GM12878 (cell line): Measurements from ENCODE around the gene MSANTD3. TPM values are rescaled to one million over a fixed set of nuclear protein-coding genes. Genes with fewer than 3 reads are reported as not detected.

Experiments
- ATAC-seq: fragments of 200-7000 bp; cut with Tn5 transposase; 3 replicates; pipeline ENCODE4 v1.9.1; 2020; ENCODE audit warnings: mild to moderate bottlenecking, moderate library complexity
- BruUV-seq: library from RNA; stranded (reverse); fragments of 400-500 nt; replicated peaks from 2 replicates; lab custom pipeline; 2021; lab: Mats Ljungman, UMichigan
- CTCF ChIA-PET: fragments of 300-600 bp; sonication (Branson Sonifier 250); formaldehyde crosslinking; extraction: SDS; loops from one replicate; lab custom pipeline; 2021; ENCODE audit warnings: inconsistent platforms; lab: Yijun Ruan, JAX
- POLR2A ChIA-PET: fragments of 350-600 bp; formaldehyde crosslinking; extraction: SDS; loops from one replicate; lab custom pipeline; 2021; ENCODE audit warnings: inconsistent platforms; lab: Charles Lee
- RAD21 ChIA-PET: fragments of 300-600 bp; sonication (Branson Sonifier 250); formaldehyde crosslinking; loops from one replicate; lab custom pipeline; 2023; ENCODE audit warnings: antibody characterized with exemption; ENCODE audit not compliant: unreplicated experiment; lab: Charles Lee
- SMC1A ChIA-PET: fragments of 300-600 bp; sonication (Branson Sonifier 250); formaldehyde crosslinking; loops from one replicate; lab custom pipeline; 2023; ENCODE audit not compliant: unreplicated experiment, uncharacterized antibody; lab: Charles Lee
- DNase-seq: peaks from one replicate; pipeline ENCODE4 v3.0.0-alpha.2; 2011; ENCODE audit warnings: low read depth, low spot score
- FAIRE-seq: peaks from 3 replicates; lab custom pipeline; 2011; peaks lifted over from hg19 to GRCh38; lab: Jason Lieb, UNC
- H2AFZ ChIP-seq: 2 replicates; pipeline ENCODE4 v1.6.0; 2011; ENCODE audit warnings: low read depth, low read length, control low read depth; ENCODE audit not compliant: control insufficient read depth
- H3K27ac ChIP-seq: 2 replicates; pipeline ENCODE4 v1.5.1; 2011; ENCODE audit warnings: control low read depth; ENCODE audit not compliant: control insufficient read depth, insufficient read depth
- H3K27me3 ChIP-seq, 2 experiments: replicated peaks in 1 of 2; 2 replicates each; pipeline versions ENCODE4 v1.6.0 to v1.6.1; 2011; ENCODE audit warnings: low read length in 1 of 2; ENCODE audit not compliant: control insufficient read depth in 2 of 2, insufficient read depth in 2 of 2
- H3K36me3 ChIP-seq, 2 experiments: 2 replicates each; pipeline ENCODE4 v1.5.1; 2011; ENCODE audit warnings: low read length in 1 of 2; ENCODE audit not compliant: control insufficient read depth in 2 of 2, insufficient read depth in 2 of 2
- H3K4me1 ChIP-seq: 2 replicates; pipeline ENCODE4 v1.6.1; 2011; ENCODE audit warnings: mild to moderate bottlenecking, low read length, moderate library complexity, mixed read lengths; ENCODE audit not compliant: control insufficient read depth, insufficient read depth
- H3K4me2 ChIP-seq: 2 replicates; pipeline ENCODE4 v1.6.0; 2011; ENCODE audit warnings: control low read depth; ENCODE audit not compliant: control insufficient read depth, insufficient read depth
- H3K4me3 ChIP-seq: fragments of 200-600 bp; sonication (generic); 2 replicates; pipeline ENCODE4 v1.5.1; 2016
- H3K79me2 ChIP-seq: 2 replicates; pipeline ENCODE4 v1.6.0; 2011; ENCODE audit warnings: low read length; ENCODE audit not compliant: control insufficient read depth, insufficient read depth
- H3K9ac ChIP-seq: 2 replicates; pipeline ENCODE4 v1.8.0; 2011; ENCODE audit warnings: low read length, control low read depth, mixed read lengths; ENCODE audit not compliant: control insufficient read depth, insufficient read depth
- H3K9me3 ChIP-seq: replicated peaks from 3 replicates; pipeline ENCODE4 v1.5.1; 2011; ENCODE audit warnings: mild to moderate bottlenecking, low read length; ENCODE audit not compliant: control insufficient read depth, insufficient read depth
- H4K20me1 ChIP-seq: 2 replicates; pipeline ENCODE4 v1.6.0; 2011; ENCODE audit not compliant: control insufficient read depth, insufficient read depth
- ATF7 ChIP-seq: fragments of 450-650 bp; IDR thresholded peaks from 2 replicates; pipeline ENCODE4 v1.6.1; 2016; ENCODE audit warnings: low read depth, mild to moderate bottlenecking
- BRCA1 ChIP-seq: IDR thresholded peaks from 2 replicates; pipeline ENCODE4 v1.6.1; 2011; ENCODE audit warnings: low read depth, low read length, improper control_type of control experiment
- CEBPB ChIP-seq, 2 experiments: fragments of 150-350 bp in 1 of 2; IDR thresholded peaks; 2 replicates each; pipeline ENCODE4 v1.6.1; 2012 to 2014; ENCODE audit warnings: low read depth in 2 of 2, low read length in 2 of 2, borderline replicate concordance in 1 of 2, inconsistent platforms in 1 of 2
- CREB1 ChIP-seq: IDR thresholded peaks from 2 replicates; pipeline ENCODE4 v1.6.1; 2012; ENCODE audit warnings: low read depth, mild to moderate bottlenecking, inconsistent platforms
- HDAC6 ChIP-seq: fragments of 200-600 bp; sonication (generic); IDR thresholded peaks from one replicate; pipeline ENCODE4 v1.8.0; 2017; ENCODE audit warnings: antibody characterized with exemption; ENCODE audit not compliant: unreplicated experiment
- MTA2 ChIP-seq: fragments of 450-650 bp; IDR thresholded peaks from 2 replicates; pipeline ENCODE4 v1.6.1; 2016; ENCODE audit warnings: low read depth, mild to moderate bottlenecking, moderate library complexity
- MXI1 ChIP-seq: fragments of 150-350 bp; IDR thresholded peaks from 2 replicates; pipeline ENCODE4 v1.6.1; 2011; ENCODE audit warnings: low read depth, mild to moderate bottlenecking, inconsistent platforms, low read length, improper control_type of control experiment
- NFIC ChIP-seq: IDR thresholded peaks from 2 replicates; pipeline ENCODE4 v1.6.1; 2012; ENCODE audit warnings: low read depth, mild to moderate bottlenecking, inconsistent platforms, low read length, moderate library complexity
- RAD21 ChIP-seq: IDR thresholded peaks from 2 replicates; pipeline ENCODE4 v1.6.1; 2011; ENCODE audit warnings: mild to moderate bottlenecking, low read depth, low read length, moderate library complexity; ENCODE audit not compliant: insufficient read depth
- RAD51 ChIP-seq: fragments of 450-650 bp; IDR thresholded peaks from 2 replicates; pipeline ENCODE4 v1.6.1; 2016; ENCODE audit warnings: moderate library complexity, mild to moderate bottlenecking, inconsistent platforms
- RB1 ChIP-seq: fragments of 450-650 bp; formaldehyde crosslinking; IDR thresholded peaks from 2 replicates; pipeline ENCODE4 v1.6.1; 2017; ENCODE audit warnings: mild to moderate bottlenecking, borderline replicate concordance
- RFX5 ChIP-seq: IDR thresholded peaks from 2 replicates; pipeline ENCODE4 v1.6.1; 2011; ENCODE audit warnings: low read depth, low read length, improper control_type of control experiment
- SREBF2 ChIP-seq: IDR thresholded peaks from 2 replicates; pipeline ENCODE4 v1.6.1; 2012; ENCODE audit warnings: mild to moderate bottlenecking, low read length
- STAT3 ChIP-seq: IDR thresholded peaks from 2 replicates; pipeline ENCODE4 v1.6.1; 2011; ENCODE audit warnings: low read depth, low read length, improper control_type of control experiment
- TARDBP ChIP-seq: IDR thresholded peaks from 2 replicates; pipeline ENCODE4 v1.6.1; 2016; ENCODE audit warnings: borderline replicate concordance
- WGBS: methylation state at CpG from one replicate; pipeline ENCODE4 v1.1.6; 2016; ENCODE audit warnings: low lambda C conversion rate; ENCODE audit not compliant: insufficient replicate concordance, insufficient coverage; ENCODE audit errors: missing lambda C conversion rate; 5-methylcytosine and 5-hydroxymethylcytosine counted together
- in situ Hi-C: fragments of 300-500 bp; cut with MboI; formaldehyde crosslinking; loops from 9 replicates; pipeline ENCODE4 v1.14.3; 2018; ENCODE audit warnings: mixed read lengths
- intact Hi-C: fragments of 100-400 bp; cut with micrococcal nuclease; formaldehyde crosslinking; loops from one replicate; pipeline ENCODE4 v1.14.2; 2022; ENCODE audit not compliant: unreplicated experiment
- polyA plus RNA-seq, 11 experiments: library from polyadenylated mRNA; depleted of rRNA in 4 of 11; unstranded in 6 of 11; stranded (reverse) in 5 of 11; fragments of >200 nt; fragmentation: Nextera tagmentation in 4 of 11; fragmentation: Illumina TruSeq in 1 of 11; extraction: Ambion mirVana in 4 of 11; extraction: Trizol in 1 of 11; gene quantifications; 1 replicate in 1 of 11; 2 replicates in 10 of 11; pipeline versions ENCODE4 v1.2.1 to v1.2.3, GENCODE V29; 2011 to 2016; ENCODE audit warnings: inconsistent platforms in 2 of 11, missing spikeins in 2 of 11, low read depth in 1 of 11
- total RNA-seq, 4 experiments: library from RNA; depleted of rRNA in 3 of 4; stranded (reverse); fragments of >200 nt in 3 of 4; fragmentation: Illumina TruSeq in 1 of 4; extraction: Trizol in 1 of 4; gene quantifications; 2 replicates each; pipeline versions ENCODE4 v1.2.1 to v1.2.3, GENCODE V29; 2013 to 2021
- TF ChIP-seq, protein P1 (sequence below): fragments of 450-650 bp; IDR thresholded peaks from 2 replicates; pipeline ENCODE4 v1.6.1; 2017; ENCODE audit warnings: borderline replicate concordance
- TF ChIP-seq, protein P2 (sequence below): fragments of 450-650 bp; formaldehyde crosslinking; IDR thresholded peaks from 2 replicates; pipeline ENCODE4 v1.5.0; 2022; ENCODE audit warnings: mild to moderate bottlenecking, missing genetic modification characterization

The MSANTD3 gene
- total and polyA plus RNA-seq, 10 of the 15 experiments (the other 5 are each of a cell fraction or from before 2014, with no cell fraction given): 5.8 to 21.2 (median 14.7) TPM

DNA sequence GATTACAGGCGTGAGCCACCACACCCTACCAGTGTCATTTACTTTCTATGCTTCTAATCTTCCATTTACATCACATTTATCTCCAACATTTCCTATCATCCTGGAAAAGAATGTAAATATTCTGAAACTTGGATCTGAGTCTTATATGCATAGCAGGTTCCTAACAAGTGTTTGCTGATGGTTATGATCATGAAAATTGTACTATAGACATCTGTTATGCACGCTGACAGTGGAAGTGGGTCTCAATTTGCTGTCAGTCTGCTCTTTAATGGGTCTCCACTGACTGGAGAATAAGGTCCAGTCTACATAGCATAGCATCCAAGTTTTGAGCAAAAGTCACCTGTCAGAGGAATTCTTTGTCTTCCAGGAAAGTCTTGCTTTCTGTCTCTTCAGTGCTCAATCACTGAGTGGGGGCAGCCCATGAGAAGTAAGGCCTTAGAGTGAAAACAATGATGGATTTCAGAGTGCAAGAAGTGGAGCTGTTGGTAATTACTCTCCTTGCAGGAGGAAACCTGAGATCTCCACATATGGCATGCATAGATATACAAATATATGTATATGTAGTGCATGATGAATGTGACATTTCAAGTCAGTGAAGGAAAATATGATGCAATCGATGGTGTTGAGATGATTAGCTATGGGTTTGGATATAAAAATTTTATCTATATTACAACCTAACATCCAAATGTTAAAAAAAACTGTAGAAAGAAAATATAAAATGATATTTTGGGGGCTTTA lies 29.2 kb upstream of the MSANTD3 start:
- ATAC-seq: no peak
- in situ Hi-C loops: no loop called here
- intact Hi-C loops: no loop called here

More for the DNA sequence above, 29.2 kb upstream of the MSANTD3 start:
- 44% methylated on average over 3 of the region's 3 CpGs for WGBS
- Histone ChIP-seq H3K9ac (no peak overlapping the region), H3K4me3 (no peak overlapping the region), H3K27ac (no peak overlapping the region), H3K36me3 (no peaks in the 10 kb centered on the region), H3K79me2 (no peaks in the 10 kb centered on the region), H3K4me1 (no peaks in the 10 kb centered on the region), H3K9me3 (no peaks in the 10 kb centered on the region), H2AFZ (no peak overlapping the region), H3K4me2 (no peak overlapping the region), H4K20me1 (no peaks in the 10 kb centered on the region), H3K27me3 (peaks cover 0 to under 1% of the 10 kb centered on the region in 2 experiments; a peak in 1 of 4 replicates)
- SMC1A ChIA-PET: interaction anchor here (1.6 kb wide), 2 partner anchors 9 to 11 kb away, joined by 4 to 7 read pairs; no protein-coding TSS in a partner anchor
- POLR2A ChIA-PET: no interaction called here
- RAD21 ChIA-PET: no interaction called here
- FAIRE-seq (no peak), DNase-seq (no peak)
- no TSS peak for BruUV-seq
- TF ChIP-seq NFIC (no peak), CEBPB (IDR thresholded peaks at IDR 0.05; ENCODE audit: borderline replicate concordance in 1 of 2, low read depth in 2 of 2, low read length in 2 of 2) (no peak), STAT3 (no peak), CREB1 (no peak), MXI1 (no peak), TARDBP (no peak), RAD51 (no peak), RFX5 (no peak), ATF7 (no peak), RB1 (no peak), RAD21 (no peak), HDAC6 (no peak), MTA2 (no peak), SREBF2 (no peak), BRCA1 (no peak)
- TF ChIP-seq, protein P1, sequence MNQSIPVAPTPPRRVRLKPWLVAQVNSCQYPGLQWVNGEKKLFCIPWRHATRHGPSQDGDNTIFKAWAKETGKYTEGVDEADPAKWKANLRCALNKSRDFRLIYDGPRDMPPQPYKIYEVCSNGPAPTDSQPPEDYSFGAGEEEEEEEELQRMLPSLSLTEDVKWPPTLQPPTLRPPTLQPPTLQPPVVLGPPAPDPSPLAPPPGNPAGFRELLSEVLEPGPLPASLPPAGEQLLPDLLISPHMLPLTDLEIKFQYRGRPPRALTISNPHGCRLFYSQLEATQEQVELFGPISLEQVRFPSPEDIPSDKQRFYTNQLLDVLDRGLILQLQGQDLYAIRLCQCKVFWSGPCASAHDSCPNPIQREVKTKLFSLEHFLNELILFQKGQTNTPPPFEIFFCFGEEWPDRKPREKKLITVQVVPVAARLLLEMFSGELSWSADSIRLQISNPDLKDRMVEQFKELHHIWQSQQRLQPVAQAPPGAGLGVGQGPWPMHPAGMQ: no peak
- TF ChIP-seq, protein P2, sequence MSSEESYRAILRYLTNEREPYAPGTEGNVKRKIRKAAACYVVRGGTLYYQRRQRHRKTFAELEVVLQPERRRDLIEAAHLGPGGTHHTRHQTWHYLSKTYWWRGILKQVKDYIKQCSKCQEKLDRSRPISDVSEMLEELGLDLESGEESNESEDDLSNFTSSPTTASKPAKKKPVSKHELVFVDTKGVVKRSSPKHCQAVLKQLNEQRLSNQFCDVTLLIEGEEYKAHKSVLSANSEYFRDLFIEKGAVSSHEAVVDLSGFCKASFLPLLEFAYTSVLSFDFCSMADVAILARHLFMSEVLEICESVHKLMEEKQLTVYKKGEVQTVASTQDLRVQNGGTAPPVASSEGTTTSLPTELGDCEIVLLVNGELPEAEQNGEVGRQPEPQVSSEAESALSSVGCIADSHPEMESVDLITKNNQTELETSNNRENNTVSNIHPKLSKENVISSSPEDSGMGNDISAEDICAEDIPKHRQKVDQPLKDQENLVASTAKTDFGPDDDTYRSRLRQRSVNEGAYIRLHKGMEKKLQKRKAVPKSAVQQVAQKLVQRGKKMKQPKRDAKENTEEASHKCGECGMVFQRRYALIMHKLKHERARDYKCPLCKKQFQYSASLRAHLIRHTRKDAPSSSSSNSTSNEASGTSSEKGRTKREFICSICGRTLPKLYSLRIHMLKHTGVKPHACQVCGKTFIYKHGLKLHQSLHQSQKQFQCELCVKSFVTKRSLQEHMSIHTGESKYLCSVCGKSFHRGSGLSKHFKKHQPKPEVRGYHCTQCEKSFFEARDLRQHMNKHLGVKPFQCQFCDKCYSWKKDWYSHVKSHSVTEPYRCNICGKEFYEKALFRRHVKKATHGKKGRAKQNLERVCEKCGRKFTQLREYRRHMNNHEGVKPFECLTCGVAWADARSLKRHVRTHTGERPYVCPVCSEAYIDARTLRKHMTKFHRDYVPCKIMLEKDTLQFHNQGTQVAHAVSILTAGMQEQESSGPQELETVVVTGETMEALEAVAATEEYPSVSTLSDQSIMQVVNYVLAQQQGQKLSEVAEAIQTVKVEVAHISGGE (CRISPR knock-in tag): no peak
- CTCF ChIA-PET: interaction anchor here (0.7 to 1.1 kb wide), 2 partner anchors 13 to 40 kb away, joined by 3 read pairs; no protein-coding TSS in a partner anchor
